SK-N-SH (cell line): ENCODE results near the gene ZNF777.

Experiments used
- EP300 ChIP-seq, 2 experiments: IDR thresholded peaks; 2 replicates each; pipeline versions ENCODE4 v1.4.0 to v1.6.1; 2012; ENCODE audit warnings: borderline replicate concordance in 1 of 2, low read depth in 1 of 2, low read length in 1 of 2
- EZH2phosphoT487 ChIP-seq: fragments of 200-600 bp; sonication (generic); IDR thresholded peaks from 2 replicates; pipeline ENCODE4 v1.6.1; 2017; ENCODE audit warnings: low read depth, mixed run types, mild to moderate bottlenecking, antibody characterized with exemption, moderate library complexity, borderline replicate concordance
- GABPA ChIP-seq: IDR thresholded peaks from 2 replicates; pipeline ENCODE4 v1.4.0; 2012; ENCODE audit warnings: low read depth, mild to moderate bottlenecking
- GATA2 ChIP-seq: sonication (generic); formaldehyde crosslinking; IDR thresholded peaks from 2 replicates; pipeline ENCODE4 v1.5.0; 2020; ENCODE audit warnings: mild to moderate bottlenecking, missing genetic modification reagents
- NRF1 ChIP-seq: IDR thresholded peaks from 2 replicates; pipeline ENCODE4 v1.6.1; 2012; ENCODE audit warnings: low read depth, mild to moderate bottlenecking, low read length
- POLR2AphosphoS5 ChIP-seq: IDR thresholded peaks from 2 replicates; pipeline ENCODE4 v1.6.1; 2012; ENCODE audit warnings: low read depth, low read length
- SMC3 ChIP-seq: IDR thresholded peaks from 2 replicates; pipeline ENCODE4 v1.6.1; 2012; ENCODE audit warnings: low read depth, low read length, improper control_type of control experiment
- TEAD4 ChIP-seq: IDR thresholded peaks from 2 replicates; pipeline ENCODE4 v1.4.0; 2012; ENCODE audit warnings: mild to moderate bottlenecking, borderline replicate concordance; ENCODE audit not compliant: insufficient read depth
- TF ChIP-seq, protein P1 (sequence below): fragments of 200-600 bp; sonication (generic); IDR thresholded peaks from 2 replicates; pipeline ENCODE4 v1.6.1; 2017; ENCODE audit warnings: antibody characterized with exemption, mild to moderate bottlenecking, moderate library complexity
- TF ChIP-seq, protein P2 (sequence below): IDR thresholded peaks from 2 replicates; pipeline ENCODE4; 2012

DNA sequence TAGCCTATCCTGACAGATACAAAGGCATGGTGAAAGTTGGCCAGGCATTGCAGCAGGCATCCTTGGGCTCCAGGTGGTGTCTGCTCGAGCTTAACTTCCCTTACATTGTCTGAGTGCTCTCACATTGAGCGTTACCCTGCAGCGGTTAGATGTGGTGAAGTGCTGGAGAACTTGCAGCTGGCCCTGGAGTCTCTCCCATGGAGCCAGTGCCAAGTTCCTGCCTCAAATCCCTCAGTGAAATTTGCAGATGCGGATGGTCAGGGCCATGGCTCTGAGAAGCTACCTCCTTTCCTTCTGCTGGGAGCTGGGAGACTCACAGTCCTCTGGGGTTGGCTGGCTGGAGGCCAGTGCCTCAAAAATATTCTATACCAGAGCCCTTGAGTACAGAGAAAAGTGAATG lies 40.0 kb upstream of the ZNF777 start:
- TF ChIP-seq NRF1: no peak
- TF ChIP-seq, protein P1, sequence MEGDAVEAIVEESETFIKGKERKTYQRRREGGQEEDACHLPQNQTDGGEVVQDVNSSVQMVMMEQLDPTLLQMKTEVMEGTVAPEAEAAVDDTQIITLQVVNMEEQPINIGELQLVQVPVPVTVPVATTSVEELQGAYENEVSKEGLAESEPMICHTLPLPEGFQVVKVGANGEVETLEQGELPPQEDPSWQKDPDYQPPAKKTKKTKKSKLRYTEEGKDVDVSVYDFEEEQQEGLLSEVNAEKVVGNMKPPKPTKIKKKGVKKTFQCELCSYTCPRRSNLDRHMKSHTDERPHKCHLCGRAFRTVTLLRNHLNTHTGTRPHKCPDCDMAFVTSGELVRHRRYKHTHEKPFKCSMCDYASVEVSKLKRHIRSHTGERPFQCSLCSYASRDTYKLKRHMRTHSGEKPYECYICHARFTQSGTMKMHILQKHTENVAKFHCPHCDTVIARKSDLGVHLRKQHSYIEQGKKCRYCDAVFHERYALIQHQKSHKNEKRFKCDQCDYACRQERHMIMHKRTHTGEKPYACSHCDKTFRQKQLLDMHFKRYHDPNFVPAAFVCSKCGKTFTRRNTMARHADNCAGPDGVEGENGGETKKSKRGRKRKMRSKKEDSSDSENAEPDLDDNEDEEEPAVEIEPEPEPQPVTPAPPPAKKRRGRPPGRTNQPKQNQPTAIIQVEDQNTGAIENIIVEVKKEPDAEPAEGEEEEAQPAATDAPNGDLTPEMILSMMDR: no peak
- TF ChIP-seq GATA2 (CRISPR knock-in tag): no peak
- TF ChIP-seq TEAD4: no peak
- no peak for TF ChIP-seq GABPA
- TF ChIP-seq EP300 (IDR thresholded peaks at IDR 0.05; ENCODE audit: borderline replicate concordance in 1 of 2, low read depth in 1 of 2, low read length in 1 of 2): no peak
- TF ChIP-seq POLR2AphosphoS5: no peak
- TF ChIP-seq SMC3: no peak
- TF ChIP-seq, protein P2, sequence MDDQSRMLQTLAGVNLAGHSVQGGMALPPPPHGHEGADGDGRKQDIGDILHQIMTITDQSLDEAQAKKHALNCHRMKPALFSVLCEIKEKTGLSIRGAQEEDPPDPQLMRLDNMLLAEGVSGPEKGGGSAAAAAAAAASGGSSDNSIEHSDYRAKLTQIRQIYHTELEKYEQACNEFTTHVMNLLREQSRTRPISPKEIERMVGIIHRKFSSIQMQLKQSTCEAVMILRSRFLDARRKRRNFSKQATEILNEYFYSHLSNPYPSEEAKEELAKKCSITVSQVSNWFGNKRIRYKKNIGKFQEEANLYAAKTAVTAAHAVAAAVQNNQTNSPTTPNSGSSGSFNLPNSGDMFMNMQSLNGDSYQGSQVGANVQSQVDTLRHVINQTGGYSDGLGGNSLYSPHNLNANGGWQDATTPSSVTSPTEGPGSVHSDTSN: no peak
- no peak for TF ChIP-seq EZH2phosphoT487
